IMR-90 (cell line): ENCODE data around the gene CIART. TPM values are rescaled to one million over a fixed set of nuclear protein-coding genes. Genes with fewer than 3 reads are reported as not detected.

Source experiments
- ATAC-seq: fragments of 200-7000 bp; cut with Tn5 transposase; 2 replicates; pipeline ENCODE4 v1.9.1; 2020; ENCODE audit warnings: low read depth, mild to moderate bottlenecking, moderate library complexity
- BruUV-seq: library from RNA; stranded (reverse); fragments of 400-500 nt; replicated peaks from 2 replicates; lab custom pipeline; 2021; lab: Mats Ljungman, UMichigan
- CTCF ChIA-PET: fragments of 300-600 bp; formaldehyde crosslinking; extraction: SDS; loops from one replicate; lab custom pipeline; 2021; ENCODE audit warnings: antibody characterized with exemption; lab: Yijun Ruan, JAX
- POLR2A ChIA-PET: fragments of 300-600 bp; sonication (Branson Sonifier 250); formaldehyde crosslinking; loops from one replicate; lab custom pipeline; 2022; ENCODE audit warnings: antibody characterized with exemption; ENCODE audit not compliant: unreplicated experiment; lab: Charles Lee
- DNase-seq: peaks from one replicate; pipeline ENCODE4 v3.0.0; 2013
- H2AFZ ChIP-seq: replicated peaks from 2 replicates; pipeline ENCODE3; 2013; ENCODE audit warnings: low read length, mild to moderate bottlenecking; ENCODE audit not compliant: poor library complexity
- H2AK5ac ChIP-seq: 2 replicates; pipeline ENCODE4 v1.6.1; 2013; ENCODE audit warnings: low read depth, low read length, inconsistent platforms
- H2AK9ac ChIP-seq: replicated peaks from 2 replicates; pipeline ENCODE3; 2013; ENCODE audit warnings: mild to moderate bottlenecking, low read depth, low read length, moderate library complexity; ENCODE audit not compliant: poor library complexity
- H2BK120ac ChIP-seq: 2 replicates; pipeline ENCODE4 v1.6.1; 2013; ENCODE audit warnings: low read depth, low read length, inconsistent platforms
- H2BK15ac ChIP-seq: 3 replicates; pipeline ENCODE4 v1.6.1; 2013; ENCODE audit warnings: low read depth, low read length, inconsistent platforms
- H2BK20ac ChIP-seq: 2 replicates; pipeline ENCODE4 v1.6.1; 2013; ENCODE audit warnings: low read depth, mild to moderate bottlenecking, inconsistent platforms, low read length, moderate library complexity
- H2BK5ac ChIP-seq: 2 replicates; pipeline ENCODE4 v1.6.1; 2013; ENCODE audit warnings: mild to moderate bottlenecking, low read depth, low read length, inconsistent platforms; ENCODE audit not compliant: poor library complexity, severe bottlenecking
- H3K14ac ChIP-seq: replicated peaks from 2 replicates; pipeline ENCODE4 v1.6.1; 2013; ENCODE audit warnings: low read depth, low read length, inconsistent platforms
- H3K18ac ChIP-seq: 2 replicates; pipeline ENCODE4 v1.6.1; 2013; ENCODE audit warnings: low read depth, low read length, control low read depth
- H3K23ac ChIP-seq: 2 replicates; pipeline ENCODE4 v1.6.1; 2013; ENCODE audit warnings: low read depth, low read length, inconsistent platforms
- H3K27ac ChIP-seq: 2 replicates; pipeline ENCODE4 v1.5.1; 2013; ENCODE audit warnings: mild to moderate bottlenecking, control low read depth, low read length; ENCODE audit not compliant: insufficient read depth
- H3K27me3 ChIP-seq: 2 replicates; pipeline ENCODE4 v1.6.1; 2013; ENCODE audit warnings: low read length; ENCODE audit not compliant: control insufficient read depth, insufficient read depth
- H3K36me3 ChIP-seq: 2 replicates; pipeline ENCODE4 v1.6.1; 2013; ENCODE audit warnings: low read length, mixed read lengths; ENCODE audit not compliant: control insufficient read depth, insufficient read depth
- H3K4ac ChIP-seq: 2 replicates; pipeline ENCODE4 v1.6.1; 2013; ENCODE audit warnings: low read depth, low read length, inconsistent platforms
- H3K4me1 ChIP-seq: 2 replicates; pipeline ENCODE4 v1.6.1; 2013; ENCODE audit warnings: low read length, mixed read lengths; ENCODE audit not compliant: control insufficient read depth, insufficient read depth
- H3K4me2 ChIP-seq: 2 replicates; pipeline ENCODE4 v1.6.1; 2013; ENCODE audit warnings: low read depth, mild to moderate bottlenecking, control low read depth, low read length, moderate library complexity
- H3K4me3 ChIP-seq: 2 replicates; pipeline ENCODE4 v1.5.1; 2013; ENCODE audit warnings: low read depth, mild to moderate bottlenecking, control low read depth, low read length, moderate library complexity; ENCODE audit not compliant: insufficient read depth
- H3K56ac ChIP-seq: 2 replicates; pipeline ENCODE4 v1.6.1; 2013; ENCODE audit warnings: low read length, inconsistent platforms; ENCODE audit not compliant: insufficient read depth; ENCODE audit errors: extremely low read depth
- H3K79me1 ChIP-seq, 2 experiments: 2 replicates each; pipeline ENCODE4 v1.6.1; 2013; ENCODE audit warnings: low read length in 2 of 2, inconsistent platforms in 1 of 2, low read depth in 1 of 2
- H3K9ac ChIP-seq: 2 replicates; pipeline ENCODE4 v1.6.1; 2013; ENCODE audit warnings: low read depth, low read length, control low read depth
- H3K9me1 ChIP-seq: 2 replicates; pipeline ENCODE4 v1.6.1; 2013; ENCODE audit warnings: low read length, inconsistent platforms; ENCODE audit not compliant: insufficient read depth
- H3K9me3 ChIP-seq: 2 replicates; pipeline ENCODE4 v1.6.1; 2013; ENCODE audit warnings: low read length; ENCODE audit not compliant: control insufficient read depth, insufficient read depth
- H4K20me1 ChIP-seq: 2 replicates; pipeline ENCODE4 v1.6.1; 2013; ENCODE audit warnings: low read length, inconsistent platforms; ENCODE audit not compliant: insufficient read depth
- H4K5ac ChIP-seq: 2 replicates; pipeline ENCODE4 v1.6.1; 2013; ENCODE audit warnings: mild to moderate bottlenecking, low read depth, low read length, control low read depth
- H4K8ac ChIP-seq, 2 experiments: 2 replicates each; pipeline ENCODE4 v1.6.1; 2013; ENCODE audit warnings: low read depth in 2 of 2, low read length in 2 of 2, control low read depth in 1 of 2, inconsistent platforms in 1 of 2
- H4K91ac ChIP-seq: 2 replicates; pipeline ENCODE4 v1.6.1; 2013; ENCODE audit warnings: low read depth, low read length, inconsistent platforms; ENCODE audit not compliant: insufficient read depth
- BHLHE40 ChIP-seq: fragments of 150-350 bp; IDR thresholded peaks from 2 replicates; pipeline ENCODE4 v1.6.1; 2016; ENCODE audit warnings: mild to moderate bottlenecking, low read depth, low read length
- CHD1 ChIP-seq: IDR thresholded peaks from 2 replicates; pipeline ENCODE4 v1.6.1; 2012; ENCODE audit warnings: low read depth, low read length, improper control_type of control experiment
- FOS ChIP-seq: fragments of 150-350 bp; IDR thresholded peaks from 2 replicates; pipeline ENCODE4 v1.6.1; 2016; ENCODE audit warnings: low read depth, low read length
- MAFK ChIP-seq: IDR thresholded peaks from 2 replicates; pipeline ENCODE4 v1.6.1; 2012; ENCODE audit warnings: low read depth, low read length, improper control_type of control experiment
- MAZ ChIP-seq: IDR thresholded peaks from 2 replicates; pipeline ENCODE4 v1.6.1; 2012; ENCODE audit warnings: low read depth, mild to moderate bottlenecking, low read length, improper control_type of control experiment, moderate library complexity, borderline replicate concordance
- MXI1 ChIP-seq: IDR thresholded peaks from 2 replicates; pipeline ENCODE4 v1.6.1; 2012; ENCODE audit warnings: low read depth, mild to moderate bottlenecking, low read length, moderate library complexity, borderline replicate concordance
- POLR2A ChIP-seq: IDR thresholded peaks from 2 replicates; pipeline ENCODE4 v1.6.1; 2012; ENCODE audit warnings: mild to moderate bottlenecking, low read depth, low read length
- RCOR1 ChIP-seq: IDR thresholded peaks from 2 replicates; pipeline ENCODE4 v1.6.1; 2012; ENCODE audit warnings: mild to moderate bottlenecking, low read length, improper control_type of control experiment; ENCODE audit not compliant: insufficient replicate concordance
- RFX5 ChIP-seq: IDR thresholded peaks from 2 replicates; pipeline ENCODE4 v1.8.0; 2012; ENCODE audit warnings: low read depth, mild to moderate bottlenecking, low read length, moderate library complexity
- SMC3 ChIP-seq: fragments of 150-350 bp; IDR thresholded peaks from 2 replicates; pipeline ENCODE4 v1.6.1; 2016; ENCODE audit warnings: low read depth, mild to moderate bottlenecking, antibody characterized with exemption, low read length, moderate library complexity
- WGBS, 2 experiments: methylation state at CpG; one replicate each; pipeline versions ENCODE4 v1.1.5 to v1.1.7; 2013; ENCODE audit warnings: missing lambda C conversion rate in 2 of 2; ENCODE audit not compliant: insufficient read length in 1 of 2; ENCODE audit errors: extremely low coverage in 2 of 2; 5-methylcytosine and 5-hydroxymethylcytosine counted together
- dilution Hi-C: fragments of 300-500 bp; cut with HindIII; formaldehyde crosslinking; loops from one replicate; pipeline ENCODE4 v1.14.3; 2018; ENCODE audit warnings: low sequenced_read_pairs; ENCODE audit not compliant: unreplicated experiment
- in situ Hi-C: fragments of 300-500 bp; cut with MboI; formaldehyde crosslinking; loops from 3 replicates; pipeline ENCODE4 v1.14.3; 2019; ENCODE audit warnings: low sequenced_read_pairs, inconsistent platforms, mixed read lengths
- intact Hi-C: fragments of 100-400 bp; cut with micrococcal nuclease; formaldehyde crosslinking; loops from 2 replicates; pipeline ENCODE4 v1.10.0; 2022
- polyA plus RNA-seq, 3 experiments: library from polyadenylated mRNA; depleted of rRNA; stranded (reverse); fragments of >200 nt; gene quantifications; 2 replicates each; pipeline ENCODE4 v1.2.3, GENCODE V29; 2012; ENCODE audit warnings: low replicate concordance in 1 of 3
- total RNA-seq: library from RNA; depleted of rRNA; stranded (reverse); fragments of >200 nt; gene quantifications from 2 replicates; pipeline ENCODE4 v1.2.3, GENCODE V29; 2012
- TF ChIP-seq, protein P1 (sequence below): fragments of 150-350 bp; IDR thresholded peaks from 2 replicates; pipeline ENCODE4 v1.6.1; 2016; ENCODE audit warnings: low read depth, mild to moderate bottlenecking, low read length, moderate library complexity, borderline replicate concordance
- TF ChIP-seq, protein P2 (sequence below): conservative IDR thresholded peaks from 2 replicates; pipeline ENCODE4 v1.5.1; 2012; ENCODE audit warnings: mild to moderate bottlenecking, low read depth, low read length, improper control_type of control experiment
- TF ChIP-seq, protein P3 (sequence below): fragments of 150-350 bp; IDR thresholded peaks from 2 replicates; pipeline ENCODE4 v1.6.1; 2017; ENCODE audit warnings: mild to moderate bottlenecking, antibody characterized with exemption, low read length, low read depth

CIART gene
- total and polyA plus RNA-seq, 2 of the 4 experiments (the other 2 are of a cell fraction), result 16.5 to 18.1 TPM

DNA sequence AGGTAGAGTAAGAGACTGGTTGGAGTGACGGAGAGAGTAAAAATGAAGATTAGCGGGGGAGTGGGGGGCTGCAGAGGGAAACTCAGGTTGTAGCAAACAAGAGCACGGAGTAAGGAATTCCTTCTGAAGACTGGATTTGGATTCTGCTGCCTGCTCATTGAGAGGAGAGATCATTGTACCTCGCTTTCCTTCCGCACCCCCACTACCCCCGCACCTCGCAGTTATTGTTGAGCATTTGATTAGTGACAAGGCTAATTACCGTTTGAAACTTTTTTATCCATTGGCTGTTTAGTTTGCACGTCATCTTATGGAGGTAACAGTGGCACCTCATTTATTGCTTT, 39.4 kb downstream of the CIART start:
- ChIA-PET CTCF (no interaction called here), POLR2A (interaction anchor here (0.6 kb wide), 1 partner anchor 153 kb away, joined by 5 read pairs; no protein-coding TSS in a partner anchor)
- Histone ChIP-seq H3K18ac (no peak overlapping the region), H2BK5ac (peak overlapping the region; percentile 90), H3K36me3 (peaks cover 11% of the 10 kb centered on the region), H3K4me1 (no peaks in the 10 kb centered on the region), H3K4me3 (peak overlapping the region; percentile 98), H4K8ac (peak overlapping the region; percentile 92 to 97), H3K27ac (peak overlapping the region; percentile 95), H3K56ac (peak overlapping the region; percentile 90), H3K9me1 (no peaks in the 10 kb centered on the region), H3K14ac (peak overlapping the region; percentile 89), H3K9ac (peak overlapping the region; percentile 97), H3K23ac (peak overlapping the region; percentile 19; the same call in 1 of the 2 replicates), H3K4me2 (peak overlapping the region; percentile 98), H2BK15ac (no peak overlapping the region), H4K20me1 (peaks cover 3% of the 10 kb centered on the region; the same call in 1 of the 2 replicates), H2BK20ac (no peak overlapping the region), H3K9me3 (no peaks in the 10 kb centered on the region), H2AFZ (peak overlapping the region; percentile 98), H2BK120ac (no peak overlapping the region), H2AK5ac (peak overlapping the region; percentile 84), H4K91ac (peak overlapping the region; percentile 93; the same call in 1 of the 2 replicates), H2AK9ac (peak overlapping the region; percentile 97), H3K27me3 (no peaks in the 10 kb centered on the region), H3K79me1 (peaks cover 14 to 17% of the 10 kb centered on the region in 2 experiments), H4K5ac (peak overlapping the region; percentile 95), H3K4ac (peak overlapping the region; percentile 90)
- no CpG with 5 or more reads among the region's 9 CpGs for WGBS, 2 experiments
- in situ Hi-C loops (no loop called here), dilution Hi-C loops (no loop called here), intact Hi-C loops (loop anchor here (2.0 to 5.0 kb wide), 2 partner anchors 67 to 196 kb away; partner anchors contain the start of gene FALEC)
- DNase-seq (no peak), ATAC-seq (no peak; the same call in 1 of the 2 replicates)
- TF ChIP-seq MAFK (no peak), MXI1 (no peak), RFX5 (no peak), SMC3 (no peak), RCOR1 (no peak), CHD1 (no peak), BHLHE40 (no peak), MAZ (no peak), FOS (no peak), POLR2A (no peak)
- TF ChIP-seq, protein P1, sequence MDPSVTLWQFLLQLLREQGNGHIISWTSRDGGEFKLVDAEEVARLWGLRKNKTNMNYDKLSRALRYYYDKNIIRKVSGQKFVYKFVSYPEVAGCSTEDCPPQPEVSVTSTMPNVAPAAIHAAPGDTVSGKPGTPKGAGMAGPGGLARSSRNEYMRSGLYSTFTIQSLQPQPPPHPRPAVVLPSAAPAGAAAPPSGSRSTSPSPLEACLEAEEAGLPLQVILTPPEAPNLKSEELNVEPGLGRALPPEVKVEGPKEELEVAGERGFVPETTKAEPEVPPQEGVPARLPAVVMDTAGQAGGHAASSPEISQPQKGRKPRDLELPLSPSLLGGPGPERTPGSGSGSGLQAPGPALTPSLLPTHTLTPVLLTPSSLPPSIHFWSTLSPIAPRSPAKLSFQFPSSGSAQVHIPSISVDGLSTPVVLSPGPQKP, result no peak
- TF ChIP-seq, protein P2, sequence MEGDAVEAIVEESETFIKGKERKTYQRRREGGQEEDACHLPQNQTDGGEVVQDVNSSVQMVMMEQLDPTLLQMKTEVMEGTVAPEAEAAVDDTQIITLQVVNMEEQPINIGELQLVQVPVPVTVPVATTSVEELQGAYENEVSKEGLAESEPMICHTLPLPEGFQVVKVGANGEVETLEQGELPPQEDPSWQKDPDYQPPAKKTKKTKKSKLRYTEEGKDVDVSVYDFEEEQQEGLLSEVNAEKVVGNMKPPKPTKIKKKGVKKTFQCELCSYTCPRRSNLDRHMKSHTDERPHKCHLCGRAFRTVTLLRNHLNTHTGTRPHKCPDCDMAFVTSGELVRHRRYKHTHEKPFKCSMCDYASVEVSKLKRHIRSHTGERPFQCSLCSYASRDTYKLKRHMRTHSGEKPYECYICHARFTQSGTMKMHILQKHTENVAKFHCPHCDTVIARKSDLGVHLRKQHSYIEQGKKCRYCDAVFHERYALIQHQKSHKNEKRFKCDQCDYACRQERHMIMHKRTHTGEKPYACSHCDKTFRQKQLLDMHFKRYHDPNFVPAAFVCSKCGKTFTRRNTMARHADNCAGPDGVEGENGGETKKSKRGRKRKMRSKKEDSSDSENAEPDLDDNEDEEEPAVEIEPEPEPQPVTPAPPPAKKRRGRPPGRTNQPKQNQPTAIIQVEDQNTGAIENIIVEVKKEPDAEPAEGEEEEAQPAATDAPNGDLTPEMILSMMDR, result no peak
- TF ChIP-seq, protein P3, sequence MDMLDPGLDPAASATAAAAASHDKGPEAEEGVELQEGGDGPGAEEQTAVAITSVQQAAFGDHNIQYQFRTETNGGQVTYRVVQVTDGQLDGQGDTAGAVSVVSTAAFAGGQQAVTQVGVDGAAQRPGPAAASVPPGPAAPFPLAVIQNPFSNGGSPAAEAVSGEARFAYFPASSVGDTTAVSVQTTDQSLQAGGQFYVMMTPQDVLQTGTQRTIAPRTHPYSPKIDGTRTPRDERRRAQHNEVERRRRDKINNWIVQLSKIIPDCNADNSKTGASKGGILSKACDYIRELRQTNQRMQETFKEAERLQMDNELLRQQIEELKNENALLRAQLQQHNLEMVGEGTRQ, result no peak
- BruUV-seq, result no TSS peak
